ENCODE measurements around the gene HNRNPUL2. TPM values are rescaled to one million over a fixed set of nuclear protein-coding genes. Genes with fewer than 3 reads are reported as not detected.

The HNRNPUL2 gene
- polyA plus RNA-seq, 3 donors = 0.33 to 13.8 (median 0.88) TPM

- peak overlapping the region; percentile 90 for H3K4me2 ChIP-seq (replicated peaks; ENCODE audit: extremely low read depth, low read length, poor library complexity, severe bottlenecking)
- DNase-seq = peak in 2 of 3 donors; percentile 30 to 43
- TF ChIP-seq, protein P1, sequence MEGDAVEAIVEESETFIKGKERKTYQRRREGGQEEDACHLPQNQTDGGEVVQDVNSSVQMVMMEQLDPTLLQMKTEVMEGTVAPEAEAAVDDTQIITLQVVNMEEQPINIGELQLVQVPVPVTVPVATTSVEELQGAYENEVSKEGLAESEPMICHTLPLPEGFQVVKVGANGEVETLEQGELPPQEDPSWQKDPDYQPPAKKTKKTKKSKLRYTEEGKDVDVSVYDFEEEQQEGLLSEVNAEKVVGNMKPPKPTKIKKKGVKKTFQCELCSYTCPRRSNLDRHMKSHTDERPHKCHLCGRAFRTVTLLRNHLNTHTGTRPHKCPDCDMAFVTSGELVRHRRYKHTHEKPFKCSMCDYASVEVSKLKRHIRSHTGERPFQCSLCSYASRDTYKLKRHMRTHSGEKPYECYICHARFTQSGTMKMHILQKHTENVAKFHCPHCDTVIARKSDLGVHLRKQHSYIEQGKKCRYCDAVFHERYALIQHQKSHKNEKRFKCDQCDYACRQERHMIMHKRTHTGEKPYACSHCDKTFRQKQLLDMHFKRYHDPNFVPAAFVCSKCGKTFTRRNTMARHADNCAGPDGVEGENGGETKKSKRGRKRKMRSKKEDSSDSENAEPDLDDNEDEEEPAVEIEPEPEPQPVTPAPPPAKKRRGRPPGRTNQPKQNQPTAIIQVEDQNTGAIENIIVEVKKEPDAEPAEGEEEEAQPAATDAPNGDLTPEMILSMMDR (IDR thresholded peaks at IDR 0.05) = no peak
- intact Hi-C loops (cut with micrococcal nuclease) = loop anchor here in 1 of 2 donors (2.0 kb wide), 1 partner anchor 13 kb away; the partner anchor contains the start of gene UBXN1
- H3K4me1 ChIP-seq (ENCODE audit: control insufficient read depth in 1 of 2, insufficient read depth in 2 of 2, low read length in 2 of 2) = peaks cover 29 to 32% of the 10 kb centered on the region in 2 donors
- H3K4me1 Mint-ChIP-seq = peaks cover 47% of the 10 kb centered on the region
- 10% methylated on average over 39 of the region's 39 CpGs for WGBS (ENCODE audit: insufficient coverage)
- no peaks in the 10 kb centered on the region for H3K9me3 ChIP-seq (replicated peaks in 1 of 2; ENCODE audit: control insufficient read depth in 1 of 2, insufficient read depth in 1 of 2, low read length in 2 of 2)
- H3K79me2 ChIP-seq (ENCODE audit: insufficient read depth, low read length) = peaks cover 58% of the 10 kb centered on the region
- H4K20me1 ChIP-seq (ENCODE audit: insufficient read depth, low read length) = peaks cover 18% of the 10 kb centered on the region
- peak overlapping the region; percentile 78 for H3K9ac ChIP-seq (ENCODE audit: insufficient read depth, low read length, poor library complexity, severe bottlenecking)
- H3K9me3 Mint-ChIP-seq = no peaks in the 10 kb centered on the region
- peak overlapping the region; percentile 50 to 86 for H3K27ac ChIP-seq (ENCODE audit: low read depth in 1 of 2, low read length in 2 of 2)
- H3K27me3 Mint-ChIP-seq (ENCODE audit: low read depth in 3 of 3) = no peaks in the 10 kb centered on the region
- peak overlapping the region; percentile 70 to 99 (median 99) for H3K4me3 ChIP-seq (replicated peaks in 1 of 3; ENCODE audit: low read depth in 2 of 3, low read length in 3 of 3)
- peak overlapping the region; percentile 92 to 97 for H3K4me3 Mint-ChIP-seq
- peak overlapping the region; percentile 80 to 94 (median 92) for H3K27ac Mint-ChIP-seq
- H2AFZ ChIP-seq (ENCODE audit: insufficient read depth, low read depth, low read length, poor library complexity, severe bottlenecking) = peak overlapping the region; percentile 95
- peaks cover 10 to 27% of the 10 kb centered on the region in 2 donors for H3K36me3 ChIP-seq (replicated peaks in 1 of 2; ENCODE audit: control insufficient read depth in 1 of 2, insufficient read depth in 2 of 2, low read length in 2 of 2)
- H3K36me3 Mint-ChIP-seq = peaks cover 14 to 33% of the 10 kb centered on the region in 2 donors
- no peaks in the 10 kb centered on the region for H3K27me3 ChIP-seq (ENCODE audit: control insufficient read depth in 2 of 2, insufficient read depth in 2 of 2, low read length in 2 of 2)
Observed at GRCh38 chr11:62665599-62666258, 61.5 kb downstream of the HNRNPUL2 start.

- Histone ChIP-seq H3K27ac (ENCODE audit: low read depth in 1 of 2, low read length in 2 of 2) (peak within 1 kb of the TSS; percentile 66 to 86), H3K4me3 (replicated peaks in 1 of 3; ENCODE audit: low read depth in 2 of 3, low read length in 3 of 3) (peak within 1 kb of the TSS; percentile 70 to 99 (median 99)), H3K9ac (ENCODE audit: insufficient read depth, low read length, poor library complexity, severe bottlenecking) (peak within 1 kb of the TSS; percentile 78), H3K27me3 (ENCODE audit: control insufficient read depth in 2 of 2, insufficient read depth in 2 of 2, low read length in 2 of 2) (no peaks in the 10 kb centered on the region), H2AFZ (ENCODE audit: insufficient read depth, low read depth, low read length, poor library complexity, severe bottlenecking) (peak within 1 kb of the TSS; percentile 95), H3K36me3 (replicated peaks in 1 of 2; ENCODE audit: control insufficient read depth in 1 of 2, insufficient read depth in 2 of 2, low read length in 2 of 2) (peaks cover 10 to 27% of the 10 kb centered on the region in 2 donors), H3K79me2 (ENCODE audit: insufficient read depth, low read length) (peaks cover 53% of the 10 kb centered on the region), H3K9me3 (replicated peaks in 1 of 2; ENCODE audit: control insufficient read depth in 1 of 2, insufficient read depth in 1 of 2, low read length in 2 of 2) (no peaks in the 10 kb centered on the region), H4K20me1 (ENCODE audit: insufficient read depth, low read length) (peaks cover 18% of the 10 kb centered on the region), H3K4me1 (ENCODE audit: control insufficient read depth in 1 of 2, insufficient read depth in 2 of 2, low read length in 2 of 2) (peaks cover 24 to 28% of the 10 kb centered on the region in 2 donors), H3K4me2 (replicated peaks; ENCODE audit: extremely low read depth, low read length, poor library complexity, severe bottlenecking) (peak within 1 kb of the TSS; percentile 90)
- peak; percentile 87 to 89 (median 89) for DNase-seq
- under 1% methylated on average over 46 of the region's 47 CpGs for WGBS (ENCODE audit: insufficient coverage)
- Mint-ChIP-seq H3K27ac (peak within 1 kb of the TSS; percentile 80 to 94 (median 93)), H3K36me3 (peaks cover 14 to 36% of the 10 kb centered on the region in 2 donors), H3K9me3 (no peaks in the 10 kb centered on the region), H3K27me3 (ENCODE audit: low read depth in 3 of 3) (no peaks in the 10 kb centered on the region), H3K4me3 (peak within 1 kb of the TSS; percentile 92 to 97), H3K4me1 (peaks cover 42% of the 10 kb centered on the region)
- TF ChIP-seq, protein P1 (IDR thresholded peaks at IDR 0.05) = no peak
- intact Hi-C loops (cut with micrococcal nuclease) = loop anchor here in 1 of 2 donors (2.0 kb wide), 1 partner anchor 14 kb away; the partner anchor contains the start of gene UBXN1
Observed at GRCh38 chr11:62665075-62665598, 62.1 kb downstream of the HNRNPUL2 start, which contains the start of the genes C11orf98 and CSKMT. C11orf98 (minus strand) TSS chr11:62665210; CDS start chr11:62665169, 41 bp downstream. CSKMT (plus strand) TSS chr11:62665312; CDS start chr11:62665880, 568 bp downstream.
